HepG2 (cell line): ENCODE measurements around the gene NPHS1.
A peak's percentile ranks its signal among the peaks of the same experiment; 100 is the strongest.

Experiments
- ATF1 ChIP-seq: IDR thresholded peaks from 2 replicates; pipeline ENCODE4 v1.6.1; 2016; ENCODE audit warnings: mild to moderate bottlenecking, control low read depth
- CEBPB ChIP-seq: IDR thresholded peaks from 2 replicates; pipeline ENCODE4 v1.6.1; 2011; ENCODE audit warnings: low read depth, low read length, improper control_type of control experiment, borderline replicate concordance
- GABPA ChIP-seq, 2 experiments: IDR thresholded peaks; 2 replicates each; pipeline ENCODE4 v1.6.1; 2011 to 2016; ENCODE audit warnings: low read depth in 2 of 2, low read length in 1 of 2, missing biosample characterization in 1 of 2, missing genetic modification characterization in 1 of 2
- HDAC2 ChIP-seq: sonication (generic); formaldehyde crosslinking; IDR thresholded peaks from 2 replicates; pipeline ENCODE4 v1.4.0; 2020; ENCODE audit warnings: missing genetic modification reagents
- HIVEP1 ChIP-seq: sonication (generic); formaldehyde crosslinking; IDR thresholded peaks from 2 replicates; pipeline ENCODE4 v1.4.0; 2020; ENCODE audit warnings: mild to moderate bottlenecking, missing genetic modification reagents
- JUN ChIP-seq: sonication (generic); formaldehyde crosslinking; IDR thresholded peaks from 2 replicates; pipeline ENCODE4 v1.4.0; 2020; ENCODE audit warnings: mild to moderate bottlenecking, missing genetic modification reagents
- MAFG ChIP-seq: sonication (generic); formaldehyde crosslinking; IDR thresholded peaks from 2 replicates; pipeline ENCODE4 v1.5.1; 2020; ENCODE audit warnings: mild to moderate bottlenecking, missing genetic modification reagents
- MZF1 ChIP-seq: sonication (generic); formaldehyde crosslinking; IDR thresholded peaks from 2 replicates; pipeline ENCODE4 v1.8.1; 2023; ENCODE audit warnings: mild to moderate bottlenecking, missing genetic modification reagents, borderline replicate concordance
- POLR2A ChIP-seq, 2 experiments: IDR thresholded peaks; 2 replicates each; pipeline ENCODE4 v1.6.1; 2011; ENCODE audit warnings: low read depth in 2 of 2, low read length in 2 of 2, mild to moderate bottlenecking in 1 of 2, moderate library complexity in 1 of 2; ENCODE audit not compliant: insufficient read depth in 1 of 2
- ZNF547 ChIP-seq: sonication (generic); formaldehyde crosslinking; IDR thresholded peaks from 2 replicates; pipeline ENCODE4 v1.5.1; 2020; ENCODE audit warnings: mild to moderate bottlenecking, missing genetic modification reagents
- ZNF761 ChIP-seq: sonication (generic); formaldehyde crosslinking; conservative IDR thresholded peaks from 2 replicates; pipeline ENCODE4 v1.4.0; 2020; ENCODE audit warnings: mild to moderate bottlenecking, missing genetic modification reagents
- TF ChIP-seq, protein P1 (sequence below): sonication (generic); formaldehyde crosslinking; IDR thresholded peaks from 2 replicates; pipeline ENCODE4 v1.4.0; 2020; ENCODE audit warnings: missing genetic modification reagents
- TF ChIP-seq, protein P2 (sequence below): sonication (generic); formaldehyde crosslinking; IDR thresholded peaks from 2 replicates; pipeline ENCODE4 v1.4.0; 2020; ENCODE audit warnings: low read depth, mild to moderate bottlenecking, missing genetic modification reagents

DNA sequence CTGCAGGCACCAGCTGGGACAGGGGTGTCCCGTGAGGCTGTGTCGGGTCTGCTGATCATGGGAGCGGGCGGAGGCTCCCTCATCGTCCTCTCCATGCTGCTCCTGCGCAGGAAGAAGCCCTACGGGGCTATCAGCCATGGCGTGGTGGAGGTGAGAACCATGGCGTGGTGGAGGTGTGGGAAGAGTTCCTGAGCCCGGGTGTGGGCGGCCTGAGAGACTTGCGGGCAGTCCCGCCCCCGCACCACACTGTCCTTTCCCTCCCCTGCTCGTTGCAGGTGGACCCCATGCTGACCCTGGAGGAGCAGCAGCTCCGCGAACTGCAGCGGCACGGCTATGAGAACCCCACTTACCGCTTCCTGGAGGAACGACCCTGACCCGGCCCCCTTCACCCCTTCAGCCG lies 26.8 kb upstream of the NPHS1 start:
- TF ChIP-seq JUN (CRISPR knock-in tag) (no peak), MAFG (no peak), HDAC2 (no peak), POLR2A (IDR thresholded peaks at IDR 0.05; ENCODE audit: insufficient read depth in 1 of 2, low read depth in 2 of 2, low read length in 2 of 2) (no peak), CEBPB (no peak), HIVEP1 (CRISPR knock-in tag) (no peak), GABPA (IDR thresholded peaks at IDR 0.05; ENCODE audit: low read depth, low read length) (0 out of 2 replicates have a peak, but pooled peaks have one; percentile 5), GABPA (CRISPR knock-in tag; IDR thresholded peaks at IDR 0.05; ENCODE audit: low read depth) (no peak), ATF1 (CRISPR knock-in tag) (no peak), ZNF547 (CRISPR knock-in tag) (no peak), MZF1 (no peak), ZNF761 (CRISPR knock-in tag) (no peak)
- TF ChIP-seq, protein P1, sequence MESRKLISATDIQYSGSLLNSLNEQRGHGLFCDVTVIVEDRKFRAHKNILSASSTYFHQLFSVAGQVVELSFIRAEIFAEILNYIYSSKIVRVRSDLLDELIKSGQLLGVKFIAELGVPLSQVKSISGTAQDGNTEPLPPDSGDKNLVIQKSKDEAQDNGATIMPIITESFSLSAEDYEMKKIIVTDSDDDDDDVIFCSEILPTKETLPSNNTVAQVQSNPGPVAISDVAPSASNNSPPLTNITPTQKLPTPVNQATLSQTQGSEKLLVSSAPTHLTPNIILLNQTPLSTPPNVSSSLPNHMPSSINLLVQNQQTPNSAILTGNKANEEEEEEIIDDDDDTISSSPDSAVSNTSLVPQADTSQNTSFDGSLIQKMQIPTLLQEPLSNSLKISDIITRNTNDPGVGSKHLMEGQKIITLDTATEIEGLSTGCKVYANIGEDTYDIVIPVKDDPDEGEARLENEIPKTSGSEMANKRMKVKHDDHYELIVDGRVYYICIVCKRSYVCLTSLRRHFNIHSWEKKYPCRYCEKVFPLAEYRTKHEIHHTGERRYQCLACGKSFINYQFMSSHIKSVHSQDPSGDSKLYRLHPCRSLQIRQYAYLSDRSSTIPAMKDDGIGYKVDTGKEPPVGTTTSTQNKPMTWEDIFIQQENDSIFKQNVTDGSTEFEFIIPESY (CRISPR knock-in tag): no peak
- TF ChIP-seq, protein P2, sequence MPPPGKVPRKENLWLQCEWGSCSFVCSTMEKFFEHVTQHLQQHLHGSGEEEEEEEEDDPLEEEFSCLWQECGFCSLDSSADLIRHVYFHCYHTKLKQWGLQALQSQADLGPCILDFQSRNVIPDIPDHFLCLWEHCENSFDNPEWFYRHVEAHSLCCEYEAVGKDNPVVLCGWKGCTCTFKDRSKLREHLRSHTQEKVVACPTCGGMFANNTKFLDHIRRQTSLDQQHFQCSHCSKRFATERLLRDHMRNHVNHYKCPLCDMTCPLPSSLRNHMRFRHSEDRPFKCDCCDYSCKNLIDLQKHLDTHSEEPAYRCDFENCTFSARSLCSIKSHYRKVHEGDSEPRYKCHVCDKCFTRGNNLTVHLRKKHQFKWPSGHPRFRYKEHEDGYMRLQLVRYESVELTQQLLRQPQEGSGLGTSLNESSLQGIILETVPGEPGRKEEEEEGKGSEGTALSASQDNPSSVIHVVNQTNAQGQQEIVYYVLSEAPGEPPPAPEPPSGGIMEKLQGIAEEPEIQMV (CRISPR knock-in tag): no peak
